SH-SY5Y (cell line): ENCODE data around the gene TCF7.

ENCODE experiments used
- GATA2 ChIP-seq: IDR thresholded peaks from 2 replicates; pipeline ENCODE4 v1.6.1; 2011; ENCODE audit warnings: mild to moderate bottlenecking, low read depth, low read length
- GATA3 ChIP-seq: IDR thresholded peaks from 2 replicates; pipeline ENCODE4 v1.6.1; 2011; ENCODE audit warnings: low read depth, mild to moderate bottlenecking, low read length, moderate library complexity

The TCF7 gene

DNA sequence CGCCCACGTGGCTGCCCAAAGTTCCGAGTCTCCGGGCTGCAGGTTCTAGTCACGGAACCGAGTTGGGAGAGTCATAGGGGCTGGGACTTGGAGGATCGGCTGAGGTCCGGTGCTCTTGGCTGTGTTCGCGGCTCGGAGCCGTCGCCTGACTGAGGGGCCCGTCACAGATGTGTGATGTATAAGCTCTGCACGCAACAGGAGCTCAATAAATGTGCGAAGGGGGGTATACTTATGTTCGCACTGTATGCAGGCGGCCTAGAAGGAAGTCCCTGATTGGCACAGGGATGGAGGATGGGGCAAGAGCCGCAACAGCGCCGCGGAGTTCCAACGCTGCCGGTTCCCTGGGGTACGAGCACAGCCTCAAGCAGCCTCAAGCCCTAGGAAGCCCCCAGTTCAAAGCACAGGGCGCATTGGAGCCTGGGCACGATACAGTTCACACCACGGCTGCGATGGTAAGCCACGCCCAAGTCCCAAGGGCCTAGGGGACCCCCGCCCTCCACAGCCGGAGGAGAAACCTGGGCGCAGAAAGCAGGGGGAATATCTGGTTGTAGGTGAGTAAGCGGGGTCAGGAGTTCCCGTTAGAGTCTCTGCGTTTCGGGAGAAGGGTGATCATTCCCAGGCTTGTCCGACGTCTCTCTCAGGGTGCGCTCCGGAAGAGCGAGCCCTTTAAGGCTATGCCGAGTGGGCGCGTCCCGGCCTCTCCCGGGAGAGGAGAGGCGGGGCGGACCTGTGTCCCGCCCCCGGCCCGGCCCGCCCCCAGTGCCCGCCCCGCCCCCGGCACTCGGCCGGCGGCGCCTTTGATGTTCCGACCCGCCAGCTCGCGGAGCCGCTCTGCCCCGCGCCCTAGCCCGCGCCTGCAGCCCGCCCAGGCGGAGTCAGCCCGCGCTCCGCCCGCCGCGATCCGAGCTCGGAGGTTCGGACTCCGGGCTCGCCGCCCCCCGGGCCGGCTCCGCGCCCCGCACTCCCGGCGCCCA lies at the start of gene TCF7:
TCF7 (plus strand) TSS at position 780 of the 974 bp plus-strand sequence. CDS start 226 bp downstream, outside the sequence.
- TF ChIP-seq GATA2, result no peak
- TF ChIP-seq GATA3, result no peak

DNA sequence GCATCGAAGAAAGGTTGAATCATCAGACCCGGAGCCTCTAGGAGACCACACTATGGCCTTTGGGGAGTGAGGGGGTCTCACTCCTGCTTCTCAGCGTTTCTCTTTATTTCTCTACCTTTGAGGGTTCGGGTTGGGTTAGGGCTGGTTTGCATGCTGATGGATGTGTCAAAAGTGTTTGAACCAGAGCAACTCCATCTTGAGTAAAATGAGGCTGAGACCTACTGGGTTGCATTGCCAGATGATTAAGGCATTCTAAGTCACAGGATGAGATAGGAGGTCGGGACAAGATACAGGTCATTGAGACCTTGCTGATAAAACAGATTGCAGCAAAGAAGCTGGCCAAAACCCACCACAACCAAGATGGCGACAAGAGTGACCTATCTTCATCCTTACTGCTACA lies 44.9 kb upstream of the TCF7 start:
- no peak for TF ChIP-seq GATA2
- TF ChIP-seq GATA3, result no peak

DNA sequence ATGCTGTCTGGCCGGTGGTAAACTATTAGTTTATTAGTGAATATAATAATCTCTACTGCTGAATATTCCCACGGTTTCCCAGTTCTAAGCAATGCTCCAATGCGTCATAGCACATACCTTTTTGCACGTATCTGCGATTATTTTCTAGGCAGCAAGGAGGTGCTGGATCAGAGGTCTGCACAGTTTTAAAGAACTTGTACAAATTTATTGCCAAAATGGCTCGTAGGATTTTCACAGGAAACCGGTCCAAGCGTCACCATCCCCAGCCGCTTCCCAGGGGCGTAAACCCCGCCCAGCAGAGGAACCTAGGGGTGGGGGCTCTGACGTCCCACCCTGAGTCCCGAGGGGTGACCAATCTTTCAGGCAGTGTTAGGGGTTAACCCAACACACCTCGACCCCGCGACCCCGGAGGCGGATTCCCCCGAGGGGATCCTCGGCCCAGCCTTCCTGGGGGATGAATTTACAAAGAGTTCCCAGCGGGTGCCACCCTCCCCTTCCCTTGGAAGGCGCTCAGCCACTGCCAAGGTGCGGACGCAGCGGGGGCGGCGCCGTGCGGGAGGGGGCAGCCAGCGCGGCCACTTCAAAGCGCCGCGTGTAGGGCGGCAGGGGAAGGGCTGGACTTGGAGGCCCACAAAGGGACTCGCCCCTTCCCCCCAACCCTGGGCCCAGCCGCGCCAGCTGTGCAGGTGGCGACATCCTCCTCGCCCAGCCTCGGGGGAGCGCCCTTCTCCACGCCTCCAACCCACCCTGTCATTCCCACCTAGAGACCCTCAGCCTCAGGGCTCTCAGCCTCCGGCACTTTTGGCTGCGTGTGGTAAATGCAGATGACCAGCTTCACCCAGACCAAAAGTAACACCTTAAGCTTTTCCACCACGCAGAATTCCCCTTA lies 43.5 kb upstream of the TCF7 start:
- no peak for TF ChIP-seq GATA2
- TF ChIP-seq GATA3, result no peak

DNA sequence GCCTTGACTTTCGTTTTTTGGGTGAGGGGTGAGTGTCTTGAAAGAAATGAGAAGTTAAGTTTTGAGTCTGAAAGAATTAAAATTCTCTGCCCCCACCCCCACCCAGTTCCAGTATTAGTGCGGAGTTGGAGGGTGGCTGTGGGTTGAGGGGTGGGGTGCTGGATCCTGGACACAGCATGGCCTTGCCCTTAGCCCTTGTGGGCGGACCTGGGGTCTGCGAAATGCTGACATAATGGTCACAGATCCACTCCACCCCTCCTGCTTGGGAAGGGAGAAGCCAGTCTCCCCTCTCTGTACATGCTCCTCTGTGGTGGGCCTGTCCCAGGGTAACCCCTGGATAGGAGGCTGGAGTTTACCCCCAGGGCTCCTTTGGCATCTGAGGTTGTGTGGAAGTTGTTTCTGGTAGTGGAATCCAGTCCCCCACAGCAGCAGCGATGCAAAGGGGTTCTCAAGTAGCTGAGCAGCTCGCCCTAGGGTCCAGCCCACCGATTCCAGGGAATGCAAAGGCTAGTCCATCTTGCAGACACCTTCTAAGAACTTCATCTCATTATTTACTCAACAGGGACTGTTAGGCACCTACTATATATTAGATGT lies 42.8 kb upstream of the TCF7 start:
- no peak for TF ChIP-seq GATA3
- no peak for TF ChIP-seq GATA2

DNA sequence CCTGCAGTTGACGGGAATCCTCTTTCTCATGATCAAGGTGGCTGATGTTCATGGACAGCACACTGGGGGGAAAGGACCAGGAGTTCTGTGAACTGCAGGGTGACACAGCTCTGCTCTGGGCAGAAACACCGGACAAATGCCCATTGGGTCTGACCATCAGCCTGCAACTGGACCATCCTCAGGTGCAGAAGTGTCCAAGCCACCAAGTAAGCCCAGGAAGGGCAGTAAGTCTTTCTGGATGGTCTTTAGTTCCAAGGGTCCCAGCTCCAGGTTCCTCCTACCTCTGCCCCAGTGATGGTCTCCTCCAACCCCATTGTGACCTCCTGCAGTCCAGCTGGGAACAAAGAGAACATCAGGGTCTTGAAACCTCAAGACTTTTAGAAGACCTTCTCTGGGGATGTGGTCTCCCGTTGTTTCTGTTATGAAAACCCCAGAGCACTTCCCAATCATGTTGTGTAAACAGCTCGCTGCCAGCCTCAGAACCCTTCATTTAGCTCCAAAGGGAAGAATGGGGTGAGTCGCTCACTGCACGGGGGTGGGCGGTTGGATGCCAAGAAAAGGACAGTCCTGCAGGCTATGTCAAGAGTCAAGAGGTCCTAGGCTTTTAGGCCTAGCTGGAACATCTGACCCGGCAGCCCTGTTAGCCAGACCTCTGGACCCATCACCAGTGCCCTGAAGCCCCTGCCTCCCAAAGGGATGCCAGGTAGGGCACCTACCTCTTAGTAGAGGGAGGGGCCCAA lies 41.8 kb upstream of the TCF7 start:
- TF ChIP-seq GATA2, result no peak
- TF ChIP-seq GATA3, result no peak

DNA sequence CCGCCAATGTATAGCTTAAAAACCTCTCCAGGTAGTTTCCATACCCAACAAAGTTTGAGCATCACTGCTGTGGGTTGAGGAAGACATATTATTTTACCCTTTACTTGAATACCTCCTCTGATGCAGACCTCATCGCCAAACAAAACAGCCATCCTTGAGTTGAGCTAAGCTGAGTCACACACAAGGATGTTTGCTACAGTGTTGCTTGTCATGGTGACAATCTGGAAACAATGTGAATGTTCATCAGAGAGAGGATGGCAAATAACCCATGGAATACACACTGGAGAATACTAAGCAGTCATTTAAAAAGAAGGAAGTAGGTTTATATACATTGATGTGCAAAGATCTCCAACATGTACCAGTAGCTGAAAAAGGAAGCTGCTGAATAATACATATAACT lies 41.1 kb upstream of the TCF7 start:
- TF ChIP-seq GATA2 (no peak), GATA3 (no peak)

DNA sequence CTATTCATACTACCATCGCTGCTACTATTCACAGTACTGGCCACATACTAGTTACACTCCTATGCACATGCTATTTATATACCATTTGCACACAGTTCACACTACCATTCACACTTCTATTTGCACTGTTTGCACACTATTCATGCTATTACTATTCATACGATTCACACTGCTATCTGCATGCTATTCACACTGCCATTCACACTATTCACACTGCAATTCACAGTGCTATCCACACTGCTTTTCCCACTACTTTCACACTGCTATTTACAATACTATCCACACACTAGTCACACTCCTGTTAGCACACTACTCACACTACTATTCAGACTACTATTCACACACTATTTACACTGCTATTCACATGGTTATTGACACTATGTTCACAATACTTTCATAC lies 39.4 kb upstream of the TCF7 start:
- TF ChIP-seq GATA3 (no peak), GATA2 (no peak)

DNA sequence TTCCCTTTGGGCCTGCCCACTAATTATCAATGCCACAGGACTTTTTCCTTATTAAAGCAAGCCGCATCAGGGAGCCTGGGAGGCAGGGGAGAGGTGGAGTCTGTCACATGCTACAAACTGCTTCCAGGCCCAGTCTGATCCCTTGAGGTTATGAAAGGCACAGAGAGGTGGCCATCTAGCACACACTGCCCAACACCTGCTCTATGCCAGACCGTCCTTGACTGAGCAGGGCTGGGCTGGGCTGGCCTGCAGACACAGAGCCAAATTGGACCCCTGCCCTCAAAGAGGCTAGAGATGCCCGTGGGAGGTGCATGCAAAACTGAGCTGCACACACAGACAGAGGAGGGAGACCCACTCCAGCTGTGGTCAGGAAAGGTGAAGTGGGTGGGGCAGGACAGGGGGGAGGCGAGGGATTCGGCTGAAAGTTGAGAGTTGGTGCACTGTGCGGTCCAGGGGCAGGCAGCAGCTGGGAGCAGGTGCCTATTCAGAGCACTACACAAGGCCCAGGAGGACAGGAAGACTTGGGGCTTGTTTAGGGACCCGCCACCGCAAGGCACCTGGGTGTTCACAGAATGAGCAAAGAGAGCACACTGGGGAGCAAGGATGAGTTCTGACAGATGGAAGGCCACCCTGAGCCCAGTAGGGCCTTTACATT lies 36.4 kb upstream of the TCF7 start:
- TF ChIP-seq GATA2 (no peak), GATA3 (no peak)

DNA sequence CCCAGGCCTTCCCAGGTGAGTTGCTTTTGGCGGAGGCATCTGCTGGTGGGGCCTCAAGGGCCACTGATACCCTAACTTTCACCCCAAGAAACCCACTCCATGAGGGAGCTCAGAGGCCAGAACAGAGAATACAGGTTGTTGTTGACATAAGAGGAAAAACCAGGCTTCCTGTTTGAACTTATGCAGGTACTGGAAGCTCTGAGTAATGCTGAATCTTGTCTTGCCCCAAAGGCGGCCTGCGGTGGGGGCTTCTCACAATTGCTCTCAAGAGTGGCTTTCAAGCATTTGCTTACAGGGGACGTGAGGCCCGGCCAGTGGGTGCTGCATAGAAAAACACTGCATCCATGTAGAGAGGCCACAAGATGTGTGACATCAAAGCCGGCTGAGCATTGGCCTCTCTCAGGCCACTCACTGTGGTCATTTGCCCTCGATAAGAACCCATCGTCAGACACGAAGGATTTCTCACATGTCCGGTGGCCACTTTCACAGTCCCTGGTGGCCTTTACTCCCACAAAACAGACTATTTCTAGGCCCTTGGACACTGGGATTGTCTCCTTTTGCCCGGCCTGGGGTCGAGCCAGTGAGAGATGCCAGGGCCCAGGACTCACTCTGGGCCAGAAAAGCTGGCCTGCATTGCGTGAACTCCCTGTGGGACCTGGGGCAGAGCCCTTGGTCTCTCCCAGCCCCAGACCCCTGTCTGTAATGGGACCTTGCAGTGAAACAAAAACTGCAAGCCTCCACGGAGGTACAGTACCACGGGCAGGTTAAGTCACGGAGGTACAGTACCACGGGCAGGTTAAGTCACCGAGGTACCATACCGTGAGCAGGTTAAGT lies 34.5 kb upstream of the TCF7 start:
- no peak for TF ChIP-seq GATA3
- TF ChIP-seq GATA2, result no peak

DNA sequence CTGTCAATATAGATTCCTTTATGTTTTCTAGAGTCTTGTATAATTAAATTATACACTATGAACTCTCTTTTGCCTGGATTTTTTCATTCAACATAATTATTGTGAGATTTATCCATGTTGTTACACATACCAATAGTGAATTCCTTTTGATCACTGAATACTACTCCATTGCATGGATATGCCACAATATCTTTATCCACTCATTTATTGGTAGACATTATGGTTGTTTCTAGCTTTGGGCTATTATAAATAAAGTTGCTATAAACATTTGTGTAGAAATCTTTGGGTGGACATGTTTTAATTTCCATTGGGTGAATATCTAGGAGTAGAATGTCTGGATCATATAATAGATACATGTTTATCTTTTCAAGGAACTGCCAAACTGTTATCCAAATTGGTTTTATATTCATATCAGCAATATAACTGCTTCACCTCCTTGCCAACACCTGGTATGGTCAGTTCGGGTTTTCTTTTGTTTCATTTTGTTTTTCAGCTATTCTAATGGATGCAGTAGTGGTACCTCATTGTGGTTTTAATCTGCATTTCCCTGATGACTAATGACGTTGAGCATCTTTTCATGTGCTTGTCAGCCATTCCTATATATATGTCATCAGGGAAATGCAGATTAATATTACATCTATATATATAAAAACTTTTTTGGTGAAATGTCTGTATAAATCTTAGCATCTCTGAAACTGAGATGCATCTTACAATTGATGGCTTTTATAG lies 32.1 kb upstream of the TCF7 start:
- TF ChIP-seq GATA2 (no peak), GATA3 (no peak)

DNA sequence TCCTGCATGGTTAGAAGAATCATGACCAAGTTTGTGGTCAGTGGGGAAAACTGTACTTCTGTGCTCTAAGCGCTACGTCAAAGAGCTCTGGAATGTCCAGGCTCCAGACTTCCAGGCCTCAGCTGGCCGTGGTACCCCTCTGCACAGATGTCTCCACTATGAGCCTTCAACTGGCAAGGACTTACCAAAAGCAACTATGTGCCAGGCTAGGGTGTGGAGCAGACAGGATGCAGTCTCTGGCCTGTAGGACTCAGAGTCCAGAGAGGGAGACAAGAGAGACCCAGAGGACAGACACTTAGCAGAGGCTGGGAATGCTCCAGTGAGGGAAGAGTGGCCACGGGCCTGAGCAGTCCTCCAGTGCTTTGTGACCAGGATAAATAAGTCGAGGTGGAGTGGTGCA lies 31.0 kb upstream of the TCF7 start:
- TF ChIP-seq GATA3 (no peak), GATA2 (no peak)

DNA sequence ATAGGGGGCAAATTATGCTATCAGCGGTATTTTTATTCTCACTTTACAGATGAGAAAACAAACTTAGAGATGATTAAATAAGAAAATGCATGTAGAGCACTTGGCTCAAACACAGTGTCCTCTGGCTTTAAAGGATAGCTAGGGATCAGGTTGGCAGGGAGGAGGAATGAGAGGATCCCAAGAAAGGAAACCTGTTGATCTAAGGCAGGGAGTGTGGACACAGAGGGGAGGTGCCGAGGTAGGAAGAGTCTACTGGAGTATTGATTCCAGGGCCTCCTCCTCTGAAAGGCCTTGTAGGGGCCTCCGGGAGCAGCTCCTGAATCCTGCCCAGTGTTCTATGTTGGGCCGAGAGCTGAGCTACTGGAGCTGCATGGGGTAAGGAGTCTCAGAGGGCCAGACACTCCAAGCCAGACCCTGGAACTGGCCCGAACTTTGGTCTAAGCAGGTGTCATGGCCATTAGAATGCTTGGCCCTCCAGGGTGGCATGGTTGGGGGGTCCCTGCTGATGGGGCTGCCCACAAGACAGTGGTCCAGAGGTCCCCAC lies 30.4 kb upstream of the TCF7 start:
- no peak for TF ChIP-seq GATA2
- TF ChIP-seq GATA3, result no peak
